Gastrocnemius medialis (tissue), 4 donors: ENCODE results near the gene MYCBP.

Experiments used
- CTCF ChIP-seq, 5 experiments: fragments of 450-650 bp in 3 of 5; fragments of 200-600 bp in 2 of 5; sonication (generic) in 2 of 5; IDR thresholded peaks in 4 of 5; conservative IDR thresholded peaks in 1 of 5; 1 replicate in 4 of 5; 2 replicates in 1 of 5; pipeline ENCODE4 v1.5.1; 2016 to 2019; ENCODE audit warnings: antibody characterized with exemption in 5 of 5, mild to moderate bottlenecking in 3 of 5, moderate library complexity in 3 of 5
- POLR2A ChIP-seq, 2 donors: fragments of 450-650 bp; IDR thresholded peaks; one replicate each; pipeline ENCODE4 v1.6.1; 2017; ENCODE audit warnings: antibody characterized with exemption in 2 of 2, mild to moderate bottlenecking in 2 of 2, moderate library complexity in 2 of 2

DNA sequence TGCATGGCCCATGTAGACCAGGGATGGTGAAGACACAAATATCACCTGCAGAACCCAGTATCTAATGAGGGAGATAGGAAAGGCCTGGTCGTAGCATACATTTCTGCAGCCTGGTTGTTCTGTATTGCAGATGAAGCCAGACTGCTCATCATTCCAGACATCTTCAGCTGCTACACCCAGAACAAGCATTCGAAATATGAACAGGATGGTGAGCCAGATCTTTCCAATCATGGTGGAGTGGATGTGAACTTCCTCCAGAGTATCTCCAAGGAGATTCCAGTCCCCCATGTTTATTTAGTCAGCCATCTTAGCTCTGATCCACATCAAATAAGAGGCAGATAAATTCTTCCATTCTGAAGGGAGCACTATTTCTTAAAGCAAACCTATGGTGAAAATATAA lies 2.7 kb upstream of the MYCBP start:
- TF ChIP-seq POLR2A (IDR thresholded peaks at IDR 0.05) = no peak
- no peak for TF ChIP-seq CTCF (IDR thresholded peaks at IDR 0.05 in 4 of 5, conservative IDR thresholded peaks at IDR 0.05 in 1 of 5)
